Measurements from ENCODE around the gene FMN2.

- TF ChIP-seq, protein P1, sequence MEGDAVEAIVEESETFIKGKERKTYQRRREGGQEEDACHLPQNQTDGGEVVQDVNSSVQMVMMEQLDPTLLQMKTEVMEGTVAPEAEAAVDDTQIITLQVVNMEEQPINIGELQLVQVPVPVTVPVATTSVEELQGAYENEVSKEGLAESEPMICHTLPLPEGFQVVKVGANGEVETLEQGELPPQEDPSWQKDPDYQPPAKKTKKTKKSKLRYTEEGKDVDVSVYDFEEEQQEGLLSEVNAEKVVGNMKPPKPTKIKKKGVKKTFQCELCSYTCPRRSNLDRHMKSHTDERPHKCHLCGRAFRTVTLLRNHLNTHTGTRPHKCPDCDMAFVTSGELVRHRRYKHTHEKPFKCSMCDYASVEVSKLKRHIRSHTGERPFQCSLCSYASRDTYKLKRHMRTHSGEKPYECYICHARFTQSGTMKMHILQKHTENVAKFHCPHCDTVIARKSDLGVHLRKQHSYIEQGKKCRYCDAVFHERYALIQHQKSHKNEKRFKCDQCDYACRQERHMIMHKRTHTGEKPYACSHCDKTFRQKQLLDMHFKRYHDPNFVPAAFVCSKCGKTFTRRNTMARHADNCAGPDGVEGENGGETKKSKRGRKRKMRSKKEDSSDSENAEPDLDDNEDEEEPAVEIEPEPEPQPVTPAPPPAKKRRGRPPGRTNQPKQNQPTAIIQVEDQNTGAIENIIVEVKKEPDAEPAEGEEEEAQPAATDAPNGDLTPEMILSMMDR (IDR thresholded peaks at IDR 0.05) = no peak
- TF ChIP-seq EZH2phosphoT487 (IDR thresholded peaks at IDR 0.05) = no peak
- TF ChIP-seq EZH2 (IDR thresholded peaks at IDR 0.05) = no peak
Observed at GRCh38 chr1:240310226-240310925, 218.7 kb downstream of the FMN2 start.
